Stomach (tissue), 9 donors: ENCODE data around the gene TEAD1. TPM values are rescaled to one million over a fixed set of nuclear protein-coding genes. Genes with fewer than 3 reads are reported as not detected.
A peak's percentile ranks its signal among the peaks of the same experiment; 100 is the strongest.

Source experiments
- DNase-seq, 2 donors: peaks; one replicate each; pipeline versions ENCODE4 v3.0.0 to v3.0.0-alpha.2; 2013 to 2019
- H3K27ac ChIP-seq, 5 donors: fragments of 200-600 bp in 4 of 5; sonication (generic) in 4 of 5; one replicate each; pipeline ENCODE4 v1.5.1; 2013 to 2019; ENCODE audit warnings: mild to moderate bottlenecking in 1 of 5, moderate library complexity in 1 of 5
- H3K27me3 ChIP-seq, 3 donors: fragments of 200-600 bp; sonication (generic); one replicate each; pipeline ENCODE4 v1.5.1; 2017 to 2019; ENCODE audit warnings: mixed run types in 1 of 3
- H3K36me3 ChIP-seq, 4 donors: fragments of 200-600 bp; sonication (generic); 1 replicate in 3 of 4; 2 replicates in 1 of 4; pipeline ENCODE4 v1.5.1; 2016 to 2019
- H3K4me1 ChIP-seq, 4 donors: fragments of 200-600 bp; sonication (generic); one replicate each; pipeline ENCODE4 v1.5.1; 2016 to 2019
- H3K4me3 ChIP-seq, 4 donors: fragments of 200-600 bp; sonication (generic) in 3 of 4; one replicate each; pipeline ENCODE4 v1.5.1; 2016 to 2019; ENCODE audit warnings: mild to moderate bottlenecking in 1 of 4
- H3K9me3 ChIP-seq, 4 donors: fragments of 200-600 bp; sonication (generic); one replicate each; pipeline ENCODE4 v1.5.1; 2016 to 2019
- CTCF ChIP-seq, 7 experiments: fragments of 450-650 bp in 4 of 7; fragments of 200-600 bp in 3 of 7; sonication (generic) in 3 of 7; IDR thresholded peaks; one replicate each; pipeline ENCODE4 v1.5.1; 2016 to 2019; ENCODE audit warnings: antibody characterized with exemption in 7 of 7, control low read depth in 2 of 7, mild to moderate bottlenecking in 1 of 7
- EP300 ChIP-seq: sonication (generic); formaldehyde crosslinking; IDR thresholded peaks from one replicate; pipeline ENCODE4 v1.6.1; 2017; ENCODE audit warnings: antibody characterized with exemption
- POLR2A ChIP-seq, 4 donors: fragments of 450-650 bp; IDR thresholded peaks; one replicate each; pipeline ENCODE4 v1.6.1; 2016; ENCODE audit warnings: antibody characterized with exemption in 4 of 4, control low read depth in 2 of 4, mild to moderate bottlenecking in 1 of 4, moderate library complexity in 1 of 4
- POLR2AphosphoS5 ChIP-seq, 3 donors: sonication (generic); formaldehyde crosslinking; IDR thresholded peaks; one replicate each; pipeline ENCODE4 v1.6.1; 2016; ENCODE audit warnings: antibody characterized with exemption in 3 of 3
- WGBS, 5 donors: extraction: QIAGEN DNeasy Blood & Tissue Kit in 3 of 5; methylation state at CpG; one replicate each; pipeline versions ENCODE4 v1.1.5 to v1.1.7; 2013 to 2018; 5-methylcytosine and 5-hydroxymethylcytosine counted together
- intact Hi-C: fragments of 100-400 bp; cut with DNase I; formaldehyde crosslinking; loops from one replicate; pipeline ENCODE4 v1.15.1; 2023; ENCODE audit warnings: low total_unique reads
- polyA plus RNA-seq, 3 donors: library from polyadenylated mRNA; stranded (reverse); fragments of 200-250 nt; gene quantifications; one replicate each; pipeline ENCODE4 v1.2.3, GENCODE V29; 2013
- total RNA-seq, 5 donors: library from RNA; depleted of rRNA; stranded (reverse); fragments of >200 nt; gene quantifications; one replicate each; pipeline versions ENCODE4 v1.1.0 to v1.2.3, GENCODE V29; 2014 to 2016
- donor health status: healthy with polysubstance abuse.
- donor health status: Bipolar disorder and iron deficiency.
- donor health status: healthy.

The TEAD1 gene
- total and polyA plus RNA-seq, 8 donors = 4.9 to 133 (median 65.2) TPM

GRCh38 chr11:12886508-12886907 lies 212.3 kb downstream of the TEAD1 start:
- Histone ChIP-seq H3K4me3 (no peak overlapping the region), H3K27ac (peak overlapping the region in 1 of 5 donors; percentile 64), H3K27me3 (no peaks in the 10 kb centered on the region), H3K9me3 (no peaks in the 10 kb centered on the region), H3K4me1 (peaks cover 0 to 60% (median 15%) of the 10 kb centered on the region in 4 donors), H3K36me3 (peaks cover 16 to 42% (median 35%) of the 10 kb centered on the region in 4 donors)
- intact Hi-C loops = no loop called here
- TF ChIP-seq EP300 = no peak
- DNase-seq = no peak

- H3K9me3 ChIP-seq = no peaks in the 10 kb centered on the region
- H3K27me3 ChIP-seq = no peaks in the 10 kb centered on the region
- DNase-seq = peak; percentile 91 to 93
- WGBS, 5 donors = 10 to 13% (median 12%) methylated on average over 6 of the region's 6 CpGs
- TF ChIP-seq CTCF (IDR thresholded peaks at IDR 0.05) = peak in 5 of 7 experiments; percentile 48 to 85 (median 73)
- TF ChIP-seq EP300 = no peak
- no peak for TF ChIP-seq POLR2A (IDR thresholded peaks at IDR 0.05)
- TF ChIP-seq POLR2AphosphoS5 (IDR thresholded peaks at IDR 0.05) = peak; percentile 31 to 69 (median 37)
- H3K36me3 ChIP-seq = peaks cover 0 to 20% (median 16%) of the 10 kb centered on the region in 4 donors
- peaks cover 0 to 64% (median 19%) of the 10 kb centered on the region in 4 donors for H3K4me1 ChIP-seq
- intact Hi-C loops = no loop called here
- H3K4me3 ChIP-seq = no peak overlapping the region
- peak overlapping the region in 4 of 5 donors; percentile 34 to 82 (median 71) for H3K27ac ChIP-seq
These were observed 214.4 kb downstream of the TEAD1 start for GRCh38 chr11:12888525-12889158.

- Histone ChIP-seq H3K27me3 (no peaks in the 10 kb centered on the region), H3K9me3 (no peaks in the 10 kb centered on the region), H3K4me3 (no peak overlapping the region), H3K4me1 (peaks cover 4 to 67% (median 21%) of the 10 kb centered on the region in 4 donors), H3K27ac (peak overlapping the region in 4 of 5 donors; percentile 34 to 82 (median 71)), H3K36me3 (peaks cover 0 to 14% (median 10%) of the 10 kb centered on the region in 4 donors)
- TF ChIP-seq CTCF (IDR thresholded peaks at IDR 0.05) (no peak), POLR2A (IDR thresholded peaks at IDR 0.05) (no peak), EP300 (peak; percentile 4), POLR2AphosphoS5 (IDR thresholded peaks at IDR 0.05) (peak in 2 of 3 donors; percentile 33 to 69)
- WGBS, 5 donors = 36 to 46% (median 44%) methylated on average over 2 to 5 of the region's 5 CpGs
- peak in 1 of 2 donors; percentile 29 for DNase-seq
- intact Hi-C loops = no loop called here
These were observed 215.0 kb downstream of the TEAD1 start for GRCh38 chr11:12889243-12889642.

GRCh38 chr11:12890476-12890875 lies 216.3 kb downstream of the TEAD1 start:
- Histone ChIP-seq H3K4me3 (no peak overlapping the region), H3K4me1 (peaks cover 4 to 57% (median 21%) of the 10 kb centered on the region in 4 donors), H3K27me3 (no peaks in the 10 kb centered on the region), H3K9me3 (no peaks in the 10 kb centered on the region), H3K27ac (peak overlapping the region in 3 of 5 donors; percentile 34 to 82 (median 75)), H3K36me3 (peaks cover 0 to 18% (median 9%) of the 10 kb centered on the region in 4 donors)
- TF ChIP-seq POLR2AphosphoS5 (IDR thresholded peaks at IDR 0.05) (no peak), EP300 (no peak)
- 72 to 91% (median 73%) methylated on average over 5 of the region's 5 CpGs for WGBS, 5 donors
- DNase-seq = no peak
- intact Hi-C loops = loop anchor here (5.0 to 10.0 kb wide), 2 partner anchors 226 to 558 kb away; no protein-coding TSS in a partner anchor

GRCh38 chr11:12893787-12894672 lies 219.8 kb downstream of the TEAD1 start:
- Histone ChIP-seq H3K27ac (peak overlapping the region in 3 of 5 donors; percentile 4 to 82 (median 39)), H3K4me1 (peaks cover 4 to 53% (median 18%) of the 10 kb centered on the region in 4 donors), H3K9me3 (no peaks in the 10 kb centered on the region), H3K4me3 (no peak overlapping the region), H3K36me3 (peaks cover 0 to 19% (median 8%) of the 10 kb centered on the region in 4 donors), H3K27me3 (no peaks in the 10 kb centered on the region)
- WGBS, 5 donors = 51 to 59% (median 57%) methylated on average over 12 of the region's 12 CpGs
- TF ChIP-seq EP300 (no peak), CTCF (IDR thresholded peaks at IDR 0.05) (peak in 5 of 7 experiments; percentile 57 to 95 (median 88)), POLR2AphosphoS5 (IDR thresholded peaks at IDR 0.05) (peak in 1 of 3 donors; percentile 16), POLR2A (IDR thresholded peaks at IDR 0.05) (no peak)
- intact Hi-C loops = loop anchor here (5.0 to 10.0 kb wide), 2 partner anchors 229 to 562 kb away; no protein-coding TSS in a partner anchor
- peak; percentile 69 to 78 for DNase-seq
